IPS-18c (cell line): ENCODE data around the gene PRTG.
"Not testable (repeated sequence)": the region's sequence is repeated elsewhere in the genome, so short reads cannot be mapped to it uniquely, and the experiment has no call there.

Experiments used
- H3K4me3 ChIP-seq: 2 replicates; pipeline ENCODE4 v1.7.0; 2013; ENCODE audit warnings: low read depth, mild to moderate bottlenecking, low read length, moderate library complexity; ENCODE audit not compliant: insufficient read depth
- H3K9me3 ChIP-seq: one replicate; pipeline ENCODE4 v1.6.1; 2013; ENCODE audit warnings: mild to moderate bottlenecking, low read length, moderate library complexity; ENCODE audit not compliant: control insufficient read depth, insufficient read depth

Gene PRTG

DNA sequence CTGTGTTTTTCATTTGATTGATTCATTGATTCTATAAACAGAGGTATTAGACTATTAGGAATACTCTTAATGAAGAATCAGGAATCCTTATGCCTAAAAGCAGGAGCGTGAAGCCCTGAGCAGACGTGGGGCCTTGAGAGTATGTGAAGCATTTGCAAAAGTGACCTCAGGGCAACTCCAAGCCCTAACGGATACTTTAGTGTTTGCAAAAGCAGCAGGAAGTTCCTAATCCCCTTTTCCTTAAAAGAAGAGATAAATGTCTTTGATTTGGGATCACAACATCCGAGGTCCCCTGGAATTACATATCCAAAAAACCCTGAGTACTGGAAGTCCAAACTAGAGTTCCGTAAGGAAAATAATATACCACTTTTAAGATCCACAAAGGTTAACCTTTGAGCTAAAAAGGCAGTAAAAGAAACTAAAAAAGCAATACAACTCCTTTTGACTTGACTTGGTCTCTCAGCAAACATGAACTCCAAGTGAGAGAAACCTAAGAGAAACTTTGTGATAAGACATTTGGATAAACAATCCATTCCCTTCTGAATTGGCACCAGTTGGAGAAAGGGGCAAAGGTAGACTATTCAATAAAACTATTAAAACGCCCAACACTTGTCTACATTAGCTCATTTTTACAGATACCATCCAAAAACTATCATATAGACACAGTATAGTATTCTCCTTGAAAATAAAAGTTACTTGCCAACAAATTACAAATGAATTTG is 27.4 kb downstream of the PRTG start:
- H3K9me3 ChIP-seq = no peaks in the 10 kb centered on the region
- H3K4me3 ChIP-seq = no peak overlapping the region

DNA sequence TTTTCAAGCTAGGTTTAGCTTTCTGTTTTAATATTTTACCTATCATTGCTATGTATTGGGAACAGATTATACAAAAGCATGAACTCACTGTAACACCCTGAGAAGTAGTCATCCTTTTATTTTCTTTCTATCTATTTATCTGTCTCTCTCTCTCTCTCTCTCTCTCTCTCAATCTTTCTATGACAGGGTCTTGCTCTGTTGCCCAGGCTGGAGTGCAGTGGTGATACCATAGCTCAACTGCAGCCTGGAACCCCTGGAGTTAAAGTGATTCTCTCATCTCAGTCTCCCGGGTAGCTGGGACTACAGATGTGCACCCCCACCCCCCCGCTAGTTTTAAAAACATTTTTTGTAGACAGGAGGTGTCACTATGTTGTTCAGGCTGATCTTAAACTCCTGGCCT is 28.9 kb downstream of the PRTG start:
- no peak overlapping the region for H3K4me3 ChIP-seq
- H3K9me3 ChIP-seq = no peaks in the 10 kb centered on the region

DNA sequence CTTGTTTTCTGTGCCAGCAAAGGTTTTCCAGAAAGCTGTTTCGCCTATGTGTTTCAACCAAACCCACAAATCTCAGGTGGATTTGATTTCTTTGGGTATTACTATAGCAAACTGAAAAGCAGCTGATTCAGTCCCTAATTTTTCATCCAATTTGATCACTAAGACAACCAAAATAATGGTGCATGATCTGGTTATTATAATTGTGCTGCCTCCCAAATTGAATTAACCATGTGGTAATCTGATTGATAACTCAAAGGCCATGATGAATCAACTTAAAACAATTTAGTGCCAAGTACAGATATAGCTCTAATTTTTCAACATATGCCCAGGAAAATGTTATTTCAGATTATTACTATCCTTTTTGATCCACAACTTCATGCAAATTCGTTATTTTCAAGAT is 30.6 kb downstream of the PRTG start:
- Histone ChIP-seq H3K4me3 (no peak overlapping the region), H3K9me3 (no peaks in the 10 kb centered on the region)

DNA sequence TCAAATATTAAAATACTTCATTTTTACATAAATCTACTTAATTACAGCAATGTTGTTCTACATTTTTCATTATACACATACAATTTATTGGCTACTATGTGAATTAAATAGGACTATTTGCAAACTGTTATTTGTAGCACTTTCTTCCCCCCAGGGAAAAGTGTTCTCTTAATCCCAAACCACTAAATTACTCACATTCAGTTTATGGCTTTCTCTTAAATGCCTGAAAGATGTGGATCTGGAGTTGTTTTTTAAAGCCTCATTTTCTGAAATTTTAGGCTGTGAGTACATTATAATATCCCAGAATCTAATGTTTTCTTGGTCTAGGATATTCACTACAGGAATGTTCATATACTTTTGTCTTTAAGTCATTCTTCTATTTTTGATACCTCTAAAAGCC is 32.7 kb downstream of the PRTG start:
- H3K9me3 ChIP-seq = no peaks in the 10 kb centered on the region
- H3K4me3 ChIP-seq = no peak overlapping the region

DNA sequence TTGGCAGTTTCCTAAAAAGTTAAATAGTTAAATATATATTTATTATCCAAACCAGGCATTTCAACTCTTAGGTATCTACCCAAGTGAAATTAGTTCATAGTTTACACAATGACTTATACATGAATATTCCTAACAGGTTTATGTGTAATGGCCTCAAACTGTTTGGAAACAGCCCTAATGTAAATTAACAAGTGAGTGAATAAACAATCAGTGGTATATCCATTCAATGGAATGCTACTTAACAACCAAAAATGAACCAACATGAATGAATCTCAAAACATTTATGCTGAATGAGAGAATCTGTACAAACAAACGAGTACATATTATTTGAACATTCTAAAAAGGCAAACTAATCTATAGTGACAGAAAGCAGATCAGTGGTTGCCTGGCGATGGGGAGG is 33.5 kb downstream of the PRTG start:
- Histone ChIP-seq H3K4me3 (no peak overlapping the region), H3K9me3 (no peaks in the 10 kb centered on the region)

DNA sequence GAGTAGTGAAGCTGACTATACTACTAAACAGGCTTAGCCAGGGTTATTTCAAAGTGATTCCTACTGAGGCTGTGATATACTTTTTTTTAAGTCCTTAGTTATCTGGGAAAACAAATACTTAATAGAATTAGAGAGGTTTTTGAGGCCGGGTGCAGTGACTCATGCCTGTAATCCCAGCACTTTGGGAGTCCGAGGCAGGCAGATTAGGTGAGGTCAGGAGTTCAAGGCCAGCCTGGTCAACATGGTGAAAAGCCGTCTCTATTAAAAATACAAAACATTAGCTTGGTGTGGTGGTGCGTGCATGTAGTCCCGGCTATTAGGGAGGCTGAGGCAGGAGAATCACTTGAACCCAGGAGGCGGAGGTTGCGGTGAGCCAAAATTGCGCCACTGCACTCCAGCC is 34.2 kb downstream of the PRTG start:
- no peak overlapping the region for H3K4me3 ChIP-seq
- H3K9me3 ChIP-seq = no peaks in the 10 kb centered on the region

DNA sequence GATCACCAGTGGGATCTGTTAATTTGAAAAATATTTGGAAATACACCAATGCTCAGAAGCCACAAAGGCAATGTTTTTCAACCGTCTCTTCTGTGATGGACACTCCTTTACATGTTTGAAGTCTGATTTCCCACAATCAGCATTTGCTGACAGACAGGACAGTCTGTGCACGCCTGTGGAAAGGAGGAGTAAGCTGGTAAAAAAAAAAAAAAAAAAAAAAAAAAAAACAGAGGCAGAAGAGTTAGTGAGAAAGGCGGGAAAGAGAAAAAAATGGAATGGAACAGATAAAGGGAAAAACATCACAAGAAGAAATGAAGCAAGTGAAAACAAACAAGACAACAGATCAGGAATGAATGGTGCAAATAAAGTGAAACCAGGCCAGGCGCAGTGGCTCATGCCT is 35.0 kb downstream of the PRTG start:
- Histone ChIP-seq H3K9me3 (no peaks in the 10 kb centered on the region), H3K4me3 (no peak overlapping the region)

DNA sequence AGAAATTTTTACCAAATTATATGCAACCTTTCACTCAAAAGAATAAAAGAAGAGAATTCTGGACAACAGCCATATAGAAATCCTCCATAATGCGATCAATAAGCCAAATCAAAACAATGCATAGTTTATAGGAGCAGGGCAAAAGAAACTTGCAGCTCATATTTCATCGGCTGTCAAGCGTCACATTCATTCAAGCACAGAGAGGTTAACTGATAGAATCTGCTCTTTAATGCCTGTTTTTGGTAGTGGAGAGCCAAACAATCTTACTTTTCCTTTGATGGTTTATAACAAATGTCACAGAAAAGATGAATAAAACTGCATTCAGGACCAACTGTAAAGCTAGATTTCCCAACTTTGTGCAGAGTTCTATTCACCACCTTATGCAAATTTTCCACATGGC is 35.4 kb downstream of the PRTG start:
- Histone ChIP-seq H3K4me3 (no peak overlapping the region), H3K9me3 (no peaks in the 10 kb centered on the region)

DNA sequence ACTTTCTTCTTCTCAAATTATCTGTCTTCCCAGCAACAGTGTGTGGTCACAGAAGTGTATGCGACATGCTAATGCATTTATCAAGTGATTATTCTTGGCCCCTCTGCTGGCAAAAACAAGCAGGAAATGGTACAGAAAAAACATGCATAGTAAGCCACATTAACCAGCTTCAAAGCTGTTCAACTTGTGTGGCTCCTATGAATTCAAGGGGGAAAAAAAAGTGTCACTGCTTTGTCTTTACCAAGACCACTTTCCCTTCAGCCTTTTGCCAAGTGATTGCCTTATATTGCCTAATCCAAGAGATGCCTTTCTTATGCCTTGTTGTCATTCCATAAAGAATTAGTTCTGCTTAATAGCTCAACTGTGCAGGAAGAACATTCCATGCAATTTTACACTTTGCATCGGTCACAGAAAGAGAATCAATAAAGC is 39.1 kb downstream of the PRTG start:
- no peaks in the 10 kb centered on the region for H3K9me3 ChIP-seq
- H3K4me3 ChIP-seq = no peak overlapping the region

DNA sequence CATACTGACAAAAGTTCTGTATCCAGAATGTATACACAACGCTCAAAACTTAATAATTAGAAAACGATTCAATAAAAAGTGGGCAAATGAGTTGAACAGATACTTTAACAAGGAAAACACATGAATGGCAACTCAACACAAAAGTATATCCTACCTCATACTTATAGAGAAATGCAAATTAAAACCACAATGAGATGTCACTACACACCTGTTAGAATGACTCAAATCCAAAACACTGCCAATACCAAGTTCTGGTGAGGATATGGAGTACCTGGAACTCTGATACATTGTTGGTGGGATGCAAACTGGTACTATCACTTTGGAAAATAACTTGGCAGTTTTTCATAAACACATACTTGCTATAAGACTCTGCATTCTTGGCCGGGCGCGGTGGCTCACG is 42.1 kb downstream of the PRTG start:
- Histone ChIP-seq H3K9me3 (no peaks in the 10 kb centered on the region), H3K4me3 (no peak overlapping the region)

DNA sequence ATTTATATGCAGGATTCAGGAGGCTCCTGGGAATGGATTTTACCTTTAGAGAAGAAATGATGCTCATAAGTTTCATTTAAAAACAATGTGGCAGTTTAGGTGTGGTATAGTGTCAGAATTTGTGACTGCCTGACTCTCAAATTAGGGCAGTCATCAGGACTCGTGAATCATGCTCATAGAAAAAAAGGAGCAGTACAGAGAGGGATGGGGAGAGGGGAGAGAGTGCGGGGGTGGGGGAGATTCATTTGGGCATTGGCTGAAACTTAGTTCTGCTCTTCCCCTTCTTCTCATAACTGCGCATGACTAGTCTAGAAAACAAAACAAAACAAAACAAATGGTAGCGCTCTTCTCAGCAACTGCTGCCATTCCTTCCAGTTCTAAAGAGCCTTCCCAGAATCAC is 44.3 kb downstream of the PRTG start:
- H3K4me3 ChIP-seq = no peak overlapping the region
- no peaks in the 10 kb centered on the region for H3K9me3 ChIP-seq

DNA sequence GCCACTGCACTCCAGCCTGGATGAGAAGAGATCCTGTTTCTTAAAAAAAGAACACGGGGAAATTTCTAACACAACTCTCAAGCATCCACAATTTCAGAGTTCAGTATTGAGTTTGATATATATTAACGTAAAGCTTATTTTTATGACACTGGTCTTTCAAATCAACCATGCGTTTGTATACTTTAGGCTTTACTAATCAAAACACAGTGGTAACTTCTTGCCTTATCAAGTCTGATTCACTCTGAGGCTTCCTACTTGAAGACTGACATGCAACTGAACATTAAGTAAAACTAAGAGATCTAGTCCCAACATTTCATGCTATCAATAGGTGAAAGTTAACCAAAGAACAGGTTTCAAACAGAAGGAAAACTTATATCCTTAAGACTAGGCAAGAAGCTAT is 46.7 kb downstream of the PRTG start:
- Histone ChIP-seq H3K4me3 (no peak overlapping the region), H3K9me3 (no peaks in the 10 kb centered on the region)

DNA sequence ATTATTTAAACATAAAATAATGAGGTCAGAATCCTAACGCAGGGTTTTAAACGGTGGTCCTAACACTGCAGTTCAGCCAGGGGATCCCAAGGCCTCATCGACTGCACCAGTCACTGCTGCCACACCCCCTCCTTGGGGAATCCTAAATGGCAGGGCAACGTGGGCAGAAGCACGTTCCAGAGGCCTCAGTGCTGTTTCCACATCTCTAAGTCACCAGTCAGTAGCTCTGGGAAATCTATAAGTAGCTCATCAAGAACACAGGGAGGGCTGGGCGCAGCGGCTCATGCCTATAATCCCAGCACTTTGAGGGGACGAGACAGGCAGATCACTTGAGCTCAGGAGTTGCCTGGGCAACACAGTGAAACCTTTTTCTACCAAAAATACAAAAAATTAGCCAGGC is 47.5 kb downstream of the PRTG start:
- Histone ChIP-seq H3K9me3 (no peaks in the 10 kb centered on the region), H3K4me3 (no peak overlapping the region)

DNA sequence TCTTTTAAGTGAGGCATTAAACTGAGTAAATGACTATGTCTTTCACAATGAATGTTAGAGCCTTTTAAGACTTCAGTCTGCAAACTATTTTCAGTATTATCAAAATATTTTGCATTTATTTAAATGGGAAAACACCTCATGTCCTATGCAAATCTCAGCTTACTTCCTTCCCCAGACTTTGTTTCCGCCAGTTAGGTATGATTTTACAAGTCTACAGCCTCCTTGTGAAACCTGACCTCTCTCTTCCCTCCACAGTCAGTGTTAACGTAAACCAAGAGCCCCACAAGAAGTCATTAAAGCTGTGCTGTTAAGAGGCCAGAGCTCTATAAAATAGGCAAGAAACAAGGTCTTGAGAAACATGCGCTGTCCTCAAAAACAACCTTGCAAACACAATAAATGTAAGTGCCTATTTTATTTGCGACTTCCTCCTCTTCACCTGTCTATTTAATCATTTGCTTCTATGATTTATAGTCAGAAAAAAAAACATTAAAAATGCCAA is 48.3 kb downstream of the PRTG start:
- H3K9me3 ChIP-seq = no peaks in the 10 kb centered on the region
- H3K4me3 ChIP-seq = no peak overlapping the region

DNA sequence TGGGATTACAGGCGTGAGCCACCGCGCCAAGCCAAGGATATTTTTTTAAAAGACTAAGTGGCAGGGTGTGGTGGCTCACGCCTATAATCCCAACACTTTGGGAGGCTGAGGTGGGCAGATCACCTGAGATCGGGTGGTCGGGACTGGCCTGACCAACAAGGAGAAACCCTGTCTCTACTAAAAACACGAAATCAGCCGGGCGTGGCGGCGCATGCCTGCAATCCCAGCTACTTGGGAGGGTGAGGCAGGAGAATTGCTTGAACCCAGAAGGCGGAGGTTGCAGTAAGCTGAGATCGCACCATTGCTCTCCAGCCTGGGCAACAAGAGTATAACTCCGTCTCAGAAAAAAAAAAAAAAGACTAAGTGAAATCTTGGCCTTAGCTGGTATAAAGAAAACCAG is 49.8 kb downstream of the PRTG start:
- H3K9me3 ChIP-seq, H3K4me3 ChIP-seq: not testable (repeated sequence)

DNA sequence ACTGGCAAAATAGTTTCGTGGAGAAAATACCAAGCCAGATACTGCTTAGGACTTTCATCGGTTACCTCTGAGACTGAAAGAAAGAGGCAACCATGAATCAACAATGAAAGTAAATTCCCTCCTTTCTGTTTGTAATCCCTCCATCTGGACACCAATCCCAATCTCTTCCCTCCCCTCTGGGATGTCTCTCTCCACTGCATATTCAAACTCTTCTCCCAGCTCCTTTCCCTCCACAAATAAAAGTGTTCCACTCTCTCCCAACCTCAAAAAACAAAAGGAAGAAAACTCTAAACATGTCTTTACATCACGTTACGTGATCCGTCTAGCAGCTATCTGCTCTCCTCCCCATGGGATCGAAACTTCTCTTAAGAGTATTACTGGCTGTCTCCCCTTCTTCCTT is 55.2 kb downstream of the PRTG start:
- no peaks in the 10 kb centered on the region for H3K9me3 ChIP-seq
- H3K4me3 ChIP-seq = no peak overlapping the region

DNA sequence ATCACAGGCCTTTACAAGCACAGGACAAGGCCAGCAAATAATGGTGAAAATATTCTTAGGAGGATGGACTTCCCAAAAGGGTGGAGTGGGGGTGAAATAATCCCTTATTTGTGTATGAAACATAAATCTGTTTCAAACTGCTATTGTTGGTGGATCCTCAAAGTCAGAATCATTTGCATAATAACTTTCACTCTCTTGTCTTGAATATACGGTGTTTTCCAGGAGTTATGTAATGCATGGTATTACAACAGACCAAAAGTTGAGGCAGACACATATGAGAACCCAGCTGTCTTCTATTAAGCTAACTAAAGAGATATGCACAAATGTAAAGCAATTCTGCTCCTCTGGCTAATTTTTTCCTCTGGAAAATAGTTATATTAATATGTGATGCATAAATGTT is 57.7 kb downstream of the PRTG start:
- Histone ChIP-seq H3K9me3 (no peaks in the 10 kb centered on the region), H3K4me3 (no peak overlapping the region)

DNA sequence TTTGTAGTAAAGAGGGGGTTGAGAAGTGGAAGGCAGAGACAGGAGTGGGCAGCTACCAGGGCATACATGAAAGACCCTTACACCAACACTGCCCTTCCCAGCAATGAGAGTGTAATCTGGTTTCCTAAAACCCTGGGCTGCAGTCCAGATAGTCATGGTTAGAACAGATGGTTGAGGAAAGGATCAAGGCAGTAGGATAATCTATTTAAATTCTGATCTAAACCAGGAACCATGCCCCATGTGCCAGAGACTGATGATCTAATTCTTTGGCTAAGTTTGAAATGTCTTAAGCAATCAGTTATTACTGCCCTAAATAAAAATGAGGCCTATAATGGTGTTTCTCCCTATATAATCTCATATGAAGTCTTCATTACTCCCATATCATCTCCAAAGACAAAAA is 59.6 kb downstream of the PRTG start:
- Histone ChIP-seq H3K4me3 (no peak overlapping the region), H3K9me3 (no peaks in the 10 kb centered on the region)

DNA sequence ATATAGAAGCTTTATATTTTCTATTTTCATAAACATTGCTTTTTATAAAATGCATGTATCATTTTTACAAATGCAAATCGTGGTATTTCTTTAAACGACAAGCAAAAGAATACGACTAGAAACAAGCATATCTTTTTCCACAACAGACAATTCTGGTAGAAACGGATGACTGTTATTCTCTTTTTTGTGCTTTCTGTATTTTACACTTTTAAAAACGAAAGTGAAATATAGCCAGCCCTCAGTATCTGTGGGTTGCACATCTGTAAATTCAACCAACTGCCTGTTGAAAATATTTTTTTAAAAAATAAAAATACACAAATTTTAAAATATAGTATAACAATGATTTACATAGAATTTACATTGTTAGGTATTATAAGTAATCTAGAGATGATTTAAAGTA is 61.3 kb downstream of the PRTG start:
- no peak overlapping the region for H3K4me3 ChIP-seq
- no peaks in the 10 kb centered on the region for H3K9me3 ChIP-seq
